ENCODE results near the gene C2CD4C. TPM values are rescaled to one million over a fixed set of nuclear protein-coding genes. Genes with fewer than 3 reads are reported as not detected.

The C2CD4C gene
- total RNA-seq, 1 experiment from 2014 or later, result 13.6 TPM

- Histone ChIP-seq H3K27ac (ENCODE audit: low read length) (no peak overlapping the region), H3K27me3 (ENCODE audit: control insufficient read depth, insufficient read depth, low read length) (no peaks in the 10 kb centered on the region), H3K9me3 (ENCODE audit: control insufficient read depth, insufficient read depth, low read depth, low read length) (no peaks in the 10 kb centered on the region), H3K36me3 (ENCODE audit: control insufficient read depth, insufficient read depth, low read length) (no peaks in the 10 kb centered on the region), H3K4me3 (ENCODE audit: low read depth in 2 of 2, low read length in 2 of 2) (no peak overlapping the region), H3K4me1 (ENCODE audit: control insufficient read depth, insufficient read depth, low read length) (no peaks in the 10 kb centered on the region)
- no TSS peak for BruUV-seq (replicated peaks)
- ATAC-seq (no peak), DNase-seq (ENCODE audit: low read depth, low spot score) (no peak)
- intact Hi-C loops (cut with micrococcal nuclease; ENCODE audit: unreplicated experiment), result no loop called here
- POLR2A ChIA-PET, result no interaction called here
- TF ChIP-seq CTCF (IDR thresholded peaks at IDR 0.05) (no peak), SIN3A (IDR thresholded peaks at IDR 0.05; ENCODE audit: borderline replicate concordance, insufficient read depth, low read depth, low read length) (no peak), TCF7L2 (IDR thresholded peaks at IDR 0.05; ENCODE audit: low read depth, low read length) (no peak), POLR2AphosphoS5 (IDR thresholded peaks at IDR 0.05; ENCODE audit: low read depth, low read length) (no peak), REST (IDR thresholded peaks at IDR 0.05; ENCODE audit: insufficient read depth in 1 of 2, low read depth in 2 of 2, low read length in 1 of 2) (no peak)
- CTCF ChIA-PET, result no interaction called here
- in situ Hi-C loops (cut with HindIII; ENCODE audit: low pct_unique_long_range_greater_than_20kb, low sequenced_read_pairs), result no loop called here
Measured at GRCh38 chr19:419721-420515, 11.0 kb upstream of the C2CD4C start.

GRCh38 chr19:418761-419671, 10.1 kb upstream of the C2CD4C start:
- H3K4me3 ChIP-seq (ENCODE audit: low read depth in 2 of 2, low read length in 2 of 2), result no peak overlapping the region
- ChIA-PET CTCF (no interaction called here), POLR2A (no interaction called here)
- in situ Hi-C loops (cut with HindIII; ENCODE audit: low pct_unique_long_range_greater_than_20kb, low sequenced_read_pairs), result no loop called here
- intact Hi-C loops (cut with micrococcal nuclease; ENCODE audit: unreplicated experiment), result no loop called here
- no peak overlapping the region for H3K27ac ChIP-seq (ENCODE audit: low read length)
- H3K27me3 ChIP-seq (ENCODE audit: control insufficient read depth, insufficient read depth, low read length), result no peaks in the 10 kb centered on the region
- H3K4me1 ChIP-seq (ENCODE audit: control insufficient read depth, insufficient read depth, low read length), result no peaks in the 10 kb centered on the region
- no peaks in the 10 kb centered on the region for H3K9me3 ChIP-seq (ENCODE audit: control insufficient read depth, insufficient read depth, low read depth, low read length)
- no peak for DNase-seq (ENCODE audit: low read depth, low spot score)
- no TSS peak for BruUV-seq (replicated peaks)
- TF ChIP-seq SIN3A (IDR thresholded peaks at IDR 0.05; ENCODE audit: borderline replicate concordance, insufficient read depth, low read depth, low read length) (no peak), POLR2AphosphoS5 (IDR thresholded peaks at IDR 0.05; ENCODE audit: low read depth, low read length) (no peak), CTCF (IDR thresholded peaks at IDR 0.05) (no peak), TCF7L2 (IDR thresholded peaks at IDR 0.05; ENCODE audit: low read depth, low read length) (no peak), REST (IDR thresholded peaks at IDR 0.05; ENCODE audit: insufficient read depth in 1 of 2, low read depth in 2 of 2, low read length in 1 of 2) (no peak)
- no peak for ATAC-seq
- no peaks in the 10 kb centered on the region for H3K36me3 ChIP-seq (ENCODE audit: control insufficient read depth, insufficient read depth, low read length)
